HG02885 (cell line): ENCODE data around the gene CAMTA1.

ENCODE experiments used
- ATAC-seq: cut with Tn5 transposase; IDR thresholded peaks from one replicate; pipeline ENCODE4 v1.9.1; 2021; ENCODE audit warnings: mild to moderate bottlenecking; ENCODE audit not compliant: unreplicated experiment, poor library complexity

The CAMTA1 gene

DNA sequence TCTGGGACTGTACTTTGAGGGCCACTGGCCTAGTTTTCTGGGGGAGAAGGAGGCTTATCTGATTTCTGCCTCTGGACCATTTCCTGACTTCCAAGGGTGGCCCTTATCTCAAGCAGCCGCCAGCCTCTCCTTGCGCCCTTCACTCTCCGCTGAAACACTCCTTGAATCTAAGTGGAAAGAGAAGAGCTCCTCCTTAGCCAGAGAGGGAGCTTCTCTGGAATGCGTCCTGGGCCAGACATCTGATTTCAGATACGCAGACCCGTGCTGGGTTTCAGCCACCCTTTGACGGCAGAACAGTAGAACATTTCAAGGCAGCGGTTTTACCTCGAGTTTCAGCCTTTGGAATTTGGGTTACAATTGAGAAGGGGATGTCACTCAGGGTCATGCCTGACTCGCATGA is 308.0 kb downstream of the CAMTA1 start:
- no peak for ATAC-seq

DNA sequence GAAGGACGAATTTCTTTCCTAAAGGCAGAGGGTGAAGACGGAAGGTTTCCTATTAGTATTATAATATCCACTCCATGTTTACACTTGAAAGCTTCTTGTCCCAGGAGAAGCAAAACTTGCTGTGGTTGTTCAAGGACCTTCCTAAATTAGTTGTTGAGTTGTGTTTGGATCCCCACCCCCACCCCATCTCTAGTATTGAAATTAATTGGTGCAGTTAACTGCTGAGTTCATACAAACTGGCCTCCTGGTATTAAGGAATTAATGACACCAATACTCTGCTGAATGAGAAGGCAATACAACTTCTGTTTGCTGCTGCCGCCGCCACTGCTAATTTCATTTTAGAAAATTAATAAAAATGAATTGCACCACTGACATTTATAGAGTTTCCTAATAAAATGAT is 308.8 kb downstream of the CAMTA1 start:
- ATAC-seq, result no peak

DNA sequence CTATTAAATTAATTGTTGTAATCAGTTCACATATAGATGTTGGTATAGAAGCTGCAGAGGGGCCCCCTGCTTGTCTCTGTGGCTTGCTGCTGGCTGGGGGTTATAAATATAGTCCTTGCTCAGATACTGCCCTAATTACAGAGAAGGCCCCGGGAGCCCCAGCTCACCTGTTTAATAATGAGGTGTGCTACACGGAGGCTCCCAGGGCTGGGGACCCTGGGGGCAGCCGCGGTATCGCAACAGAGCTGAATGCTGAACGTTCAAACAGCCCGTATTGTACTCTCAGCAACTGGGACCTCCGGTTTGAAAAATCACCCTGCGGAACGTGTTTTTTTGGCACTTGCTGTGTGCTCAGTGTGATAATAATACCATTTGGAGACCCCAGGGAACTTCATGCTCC is 309.3 kb downstream of the CAMTA1 start:
- ATAC-seq, result no peak

DNA sequence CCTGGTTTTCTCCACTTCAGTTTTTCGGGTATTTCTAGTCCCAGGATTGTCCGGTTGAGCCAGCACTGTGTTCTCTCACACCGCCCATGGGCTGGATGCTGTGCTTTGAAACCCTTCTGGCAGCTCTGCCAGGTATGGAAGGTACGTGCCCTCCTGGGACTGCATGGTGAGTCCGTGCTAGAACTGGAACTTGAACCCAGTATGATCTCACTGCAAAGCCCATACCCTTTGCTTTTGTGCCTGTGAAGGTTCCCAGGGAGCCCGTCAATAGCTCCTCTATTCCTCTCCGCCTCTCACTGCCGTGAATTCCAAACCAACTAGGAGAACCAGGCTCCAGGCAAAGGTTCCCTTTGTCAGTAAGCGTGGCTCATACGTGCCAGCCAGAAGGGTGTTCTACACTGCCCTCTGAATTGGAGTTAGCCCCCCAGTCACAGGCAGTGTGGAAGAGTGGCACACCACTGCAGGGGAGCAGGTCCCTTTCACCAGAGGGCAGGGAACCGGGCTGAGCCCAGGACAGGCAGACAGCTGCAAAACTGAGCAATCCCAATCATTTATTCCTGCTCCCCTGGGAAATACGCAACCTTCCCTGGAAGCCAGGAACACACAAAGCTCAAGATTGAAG is 310.2 kb downstream of the CAMTA1 start:
- no peak for ATAC-seq

DNA sequence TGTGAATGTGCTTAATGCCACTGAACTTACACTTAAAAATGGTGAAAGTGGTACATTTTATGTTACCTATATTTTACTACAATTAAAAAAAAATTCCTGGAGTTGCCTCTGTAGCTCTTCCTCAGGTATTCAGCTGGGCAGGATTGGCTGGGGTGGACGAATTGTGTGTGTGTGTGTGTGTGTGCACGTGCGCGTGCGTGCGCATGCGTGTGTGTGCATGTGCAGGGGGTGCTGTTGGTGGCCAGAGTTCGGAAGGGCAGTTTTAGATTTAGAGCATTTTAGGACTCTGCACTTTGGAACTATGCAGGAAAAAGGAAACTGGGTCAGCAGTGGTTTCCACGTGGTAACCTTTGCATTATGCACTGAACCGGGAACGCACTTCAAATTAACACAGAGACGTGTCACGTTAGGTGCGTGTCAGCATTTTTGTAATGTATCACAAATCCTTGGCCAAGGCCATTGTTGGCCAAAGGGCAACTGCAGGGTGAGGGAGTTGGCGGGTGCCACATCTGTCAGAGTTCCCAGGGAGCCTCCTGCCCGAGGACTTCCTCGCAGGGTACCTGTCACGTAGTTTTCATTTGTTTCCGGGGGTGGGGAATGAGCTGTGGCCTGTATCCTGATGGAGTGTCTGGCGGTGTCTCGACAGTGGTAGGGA is 312.8 kb downstream of the CAMTA1 start:
- ATAC-seq, result no peak

DNA sequence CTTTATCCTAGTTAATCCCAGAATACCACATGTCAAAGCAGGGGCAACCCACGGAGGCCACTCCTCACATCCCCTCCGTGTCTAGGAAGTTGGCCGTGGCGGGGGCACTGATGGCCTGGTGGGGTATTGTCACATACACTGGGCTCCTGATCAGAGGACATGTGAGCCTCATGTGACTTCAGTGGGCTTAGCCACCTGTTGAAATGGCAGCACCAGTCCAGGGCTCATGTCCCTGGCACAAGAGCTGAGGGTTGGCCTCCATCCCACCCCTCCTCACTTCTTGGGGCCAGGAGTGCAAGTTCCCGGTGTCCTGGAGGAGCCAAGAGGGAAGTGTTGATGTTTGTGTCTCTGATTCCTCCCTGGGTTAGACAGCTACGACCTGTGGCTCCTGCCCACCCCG is 313.4 kb downstream of the CAMTA1 start:
- ATAC-seq, result no peak

DNA sequence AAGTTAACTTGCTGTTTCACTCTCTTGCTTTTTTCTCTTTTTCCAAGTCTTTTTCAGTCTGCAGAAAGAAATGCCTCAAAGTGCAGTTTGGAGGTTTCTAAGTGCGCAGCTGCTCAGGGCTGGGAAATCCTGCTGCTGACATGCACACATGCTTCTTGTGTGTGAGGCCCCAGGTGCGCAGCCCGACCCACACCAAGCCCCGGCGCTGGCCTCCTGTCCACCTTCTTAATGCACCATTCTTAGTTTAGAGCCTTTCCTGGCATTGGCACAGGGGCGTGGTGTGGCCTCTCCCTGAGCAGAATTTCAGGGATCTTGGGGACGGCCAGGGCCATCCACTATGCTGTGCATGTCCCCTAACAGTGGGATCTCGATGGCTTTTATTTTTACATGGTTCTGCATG is 315.2 kb downstream of the CAMTA1 start:
- ATAC-seq, result no peak

DNA sequence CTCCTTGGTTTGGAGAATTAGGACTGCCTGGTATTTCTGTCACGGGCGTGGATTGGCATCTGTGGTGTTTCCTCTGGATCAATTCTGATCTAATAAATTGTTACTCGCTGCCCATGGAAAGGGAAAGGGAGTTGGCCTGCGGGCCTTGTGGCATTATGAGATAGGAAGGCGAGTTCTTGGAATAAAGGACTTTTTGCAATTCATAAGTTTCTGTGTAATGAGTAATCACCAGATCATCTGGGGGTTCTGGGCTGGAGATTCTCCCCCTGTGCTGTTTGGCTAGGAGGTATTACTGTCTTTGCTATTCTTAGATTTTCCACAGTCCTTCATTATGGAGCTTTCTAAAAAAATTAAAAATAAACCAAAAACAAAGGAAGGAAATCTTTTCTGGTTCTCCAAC is 315.9 kb downstream of the CAMTA1 start:
- no peak for ATAC-seq

DNA sequence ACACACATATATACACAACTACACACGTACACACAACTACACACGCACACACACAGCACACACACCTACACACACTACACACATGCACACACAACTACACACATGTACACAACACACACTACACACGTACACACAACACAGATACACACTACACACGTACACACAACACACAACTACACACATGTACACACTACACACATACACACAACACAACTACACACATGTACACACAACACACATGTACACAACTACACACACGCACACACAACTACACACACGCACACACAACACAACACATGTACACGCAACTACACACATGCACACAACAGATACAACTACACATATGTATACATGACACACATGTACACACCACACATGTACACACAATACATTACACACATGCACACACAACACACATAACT is 318.1 kb downstream of the CAMTA1 start:
- no peak for ATAC-seq

DNA sequence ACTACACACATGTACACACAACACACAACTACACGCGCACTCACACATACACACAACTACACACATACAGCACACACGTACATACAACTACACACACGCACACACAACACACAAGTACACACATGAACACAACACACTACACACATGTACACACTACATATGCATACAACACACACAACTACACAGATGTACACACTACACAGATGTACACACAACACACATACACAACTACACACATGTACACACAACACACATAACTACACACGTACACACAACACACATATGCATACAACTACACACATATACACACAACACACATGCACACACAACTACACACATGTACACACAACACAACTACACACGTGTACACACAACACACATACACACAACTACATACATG is 318.6 kb downstream of the CAMTA1 start:
- no peak for ATAC-seq

DNA sequence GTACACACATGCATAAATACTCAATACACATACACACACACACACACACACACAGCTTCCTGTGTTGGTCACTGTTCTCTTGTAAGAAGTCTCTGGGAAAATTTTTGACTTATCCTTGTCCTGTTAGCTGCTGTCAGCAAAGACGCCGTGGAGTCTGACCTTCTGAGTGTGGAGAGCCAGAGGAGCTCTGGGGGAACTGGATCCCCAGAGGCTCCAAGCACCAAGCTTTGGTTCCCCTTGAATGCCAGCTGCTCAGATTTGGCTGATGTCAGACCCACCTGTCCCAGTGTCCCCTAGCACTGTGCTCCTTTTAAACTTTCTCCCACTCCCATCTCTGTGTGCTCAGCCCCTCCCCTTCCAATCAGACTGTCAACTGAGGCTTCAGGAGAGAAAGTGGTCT is 319.1 kb downstream of the CAMTA1 start:
- no peak for ATAC-seq

DNA sequence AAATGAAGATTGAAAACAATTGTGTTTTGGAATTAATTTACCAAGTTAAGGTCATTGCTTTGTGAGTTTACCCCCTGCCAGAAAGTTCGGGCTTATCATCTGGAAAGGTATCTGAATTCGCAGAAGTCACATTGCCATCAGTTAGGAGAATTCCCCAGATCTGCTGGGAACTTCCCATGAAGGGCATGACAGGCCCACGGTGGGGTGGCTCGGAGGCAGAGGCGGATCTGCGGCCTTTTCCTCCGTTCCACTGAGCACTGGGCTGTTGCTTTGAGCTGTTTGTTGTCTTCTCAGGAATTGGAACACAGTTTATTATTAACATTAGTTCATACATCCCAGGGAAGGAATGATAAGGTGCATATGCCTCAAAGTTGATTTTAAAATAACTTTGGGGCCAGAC is 320.0 kb downstream of the CAMTA1 start:
- no peak for ATAC-seq

DNA sequence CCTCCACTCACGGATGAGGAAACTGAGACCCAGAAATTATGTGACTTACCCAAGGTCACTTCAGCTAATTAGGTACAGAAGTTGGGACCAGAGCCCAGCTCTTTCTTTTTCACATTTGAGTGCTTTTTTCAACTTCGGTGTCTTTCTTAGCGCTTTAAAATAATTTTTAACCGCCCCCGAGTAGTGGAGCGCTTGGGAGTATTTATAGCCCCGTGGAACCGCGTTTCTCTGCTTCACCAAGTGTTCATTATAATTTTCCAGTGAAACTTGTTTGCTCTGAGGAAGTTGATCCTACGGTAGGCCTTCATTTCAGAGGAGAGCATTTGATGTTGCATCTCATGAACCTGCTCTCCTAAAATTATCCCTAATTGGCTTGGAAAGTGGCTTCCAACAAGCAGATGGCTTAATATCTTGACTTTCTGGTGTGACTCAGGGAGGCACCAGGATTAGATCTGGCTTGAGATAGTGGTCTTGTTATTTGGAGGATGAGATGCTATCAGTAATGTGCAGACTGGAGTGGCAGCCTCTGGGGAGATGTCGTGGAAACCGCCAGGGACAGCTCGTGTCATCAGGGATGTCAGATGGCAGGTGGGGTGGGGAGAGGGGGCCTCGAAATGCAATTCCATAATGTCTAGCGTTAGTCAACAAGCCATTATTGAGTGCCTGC is 321.3 kb downstream of the CAMTA1 start:
- ATAC-seq, result no peak

DNA sequence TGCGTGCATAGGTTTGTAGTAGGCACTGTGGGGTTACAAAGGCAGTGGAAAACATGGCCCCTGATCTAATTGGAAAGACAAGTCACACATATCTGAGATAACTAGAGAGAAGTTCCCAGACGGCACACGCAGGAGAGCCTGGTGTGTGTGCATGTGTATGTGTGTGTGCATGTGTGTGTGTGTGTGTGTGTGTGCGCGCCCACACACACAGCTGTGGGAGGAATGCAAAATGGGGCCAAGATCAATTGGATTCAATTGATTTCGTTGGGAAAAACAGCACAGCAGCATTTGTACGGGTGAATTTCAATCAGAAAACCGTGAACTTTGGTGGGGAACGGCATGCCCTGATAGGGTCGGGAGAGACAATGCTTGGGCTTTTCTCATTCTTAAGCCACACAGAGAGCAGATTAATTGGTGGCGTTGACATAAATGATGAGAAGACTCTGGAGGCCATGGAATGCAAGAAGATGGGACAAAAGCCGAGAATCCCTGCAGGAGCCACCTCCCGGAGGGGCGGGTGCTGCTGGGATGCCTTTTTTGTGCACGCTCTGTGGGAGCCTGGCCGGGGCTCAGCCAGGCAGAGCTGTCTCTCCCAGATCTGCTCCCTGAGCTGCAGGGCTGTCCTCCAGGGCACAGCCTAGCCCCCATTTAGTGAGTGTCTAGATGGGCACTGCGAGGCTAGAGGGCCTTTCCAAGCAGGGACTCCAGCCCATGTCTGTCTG is 322.0 kb downstream of the CAMTA1 start:
- ATAC-seq, result no peak

DNA sequence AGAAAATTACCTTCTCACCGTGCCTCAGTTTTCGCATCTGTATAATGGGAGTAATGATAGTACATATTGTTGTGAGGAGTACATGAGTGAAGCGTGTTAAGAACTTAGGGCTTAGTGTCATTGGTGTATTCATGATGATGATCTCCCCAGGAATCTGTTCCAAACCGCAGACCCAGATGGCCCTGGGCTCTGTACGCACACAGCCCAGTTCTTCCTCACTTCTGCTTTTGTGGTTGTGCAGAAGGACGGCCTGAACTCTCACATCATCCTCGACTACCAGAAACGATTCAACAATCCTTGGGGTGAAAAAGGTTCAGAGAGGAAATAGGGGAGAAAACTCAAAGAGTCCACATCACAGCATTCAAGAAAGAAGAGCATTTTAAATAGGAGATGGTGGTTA is 323.0 kb downstream of the CAMTA1 start:
- ATAC-seq, result no peak

DNA sequence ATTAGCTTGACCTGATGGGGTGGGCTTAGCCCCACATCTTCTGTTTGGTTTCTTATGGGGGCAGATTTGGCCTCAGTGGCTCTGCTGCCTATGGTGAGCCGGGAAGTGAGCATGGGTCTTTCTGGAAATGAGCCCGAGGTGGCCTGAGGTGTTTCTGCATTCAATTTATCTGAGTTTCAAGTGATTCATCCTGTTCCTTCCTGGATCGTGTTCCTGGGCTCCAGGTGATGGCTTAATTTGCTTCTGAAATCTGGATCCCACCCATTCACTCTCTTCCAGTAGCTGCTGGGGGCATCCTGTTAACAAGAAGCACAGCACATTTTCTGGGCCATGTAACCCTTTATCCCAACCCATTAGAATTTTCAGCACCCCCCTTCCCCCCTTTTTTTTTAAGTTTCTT is 324.6 kb downstream of the CAMTA1 start:
- ATAC-seq, result no peak

DNA sequence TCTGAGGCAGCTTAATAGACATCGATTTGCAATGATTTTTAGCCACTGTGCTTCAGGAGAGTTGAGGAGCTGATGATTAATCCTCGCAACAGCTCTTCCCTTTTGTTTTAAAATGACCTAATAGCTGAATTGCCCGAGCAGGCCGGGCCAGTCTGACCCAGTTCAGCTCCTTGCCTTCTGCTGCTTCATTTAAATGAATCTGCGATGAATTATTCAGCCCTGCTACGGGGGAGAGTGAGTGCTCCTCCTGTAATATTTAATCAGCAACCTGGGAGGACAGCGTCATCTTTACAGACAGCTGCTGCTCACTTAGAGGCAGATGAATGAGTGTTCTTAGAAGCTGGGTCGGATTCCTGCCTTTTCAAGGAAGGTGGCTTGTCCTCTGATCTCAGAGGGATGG is 325.1 kb downstream of the CAMTA1 start:
- ATAC-seq, result no peak

DNA sequence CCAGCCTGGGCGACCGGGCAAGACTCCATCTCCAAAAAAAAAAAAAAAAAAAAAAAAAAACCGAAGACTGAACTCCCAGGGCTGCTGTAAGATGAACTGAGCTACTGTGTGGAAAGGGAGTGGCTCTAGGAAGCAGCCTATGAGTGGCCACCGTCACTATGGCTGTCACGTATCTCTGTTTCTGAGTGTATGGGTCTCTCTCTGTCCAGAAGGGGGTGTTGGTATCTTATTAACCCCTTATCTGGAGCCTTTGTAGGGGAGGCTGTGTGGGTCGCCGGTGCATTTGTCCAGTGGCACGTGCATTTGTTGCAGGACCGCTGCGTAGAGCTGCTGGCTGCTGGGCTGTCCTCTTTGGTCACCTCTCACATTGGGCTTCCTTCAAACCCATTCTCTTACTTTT is 326.6 kb downstream of the CAMTA1 start:
- no peak for ATAC-seq

DNA sequence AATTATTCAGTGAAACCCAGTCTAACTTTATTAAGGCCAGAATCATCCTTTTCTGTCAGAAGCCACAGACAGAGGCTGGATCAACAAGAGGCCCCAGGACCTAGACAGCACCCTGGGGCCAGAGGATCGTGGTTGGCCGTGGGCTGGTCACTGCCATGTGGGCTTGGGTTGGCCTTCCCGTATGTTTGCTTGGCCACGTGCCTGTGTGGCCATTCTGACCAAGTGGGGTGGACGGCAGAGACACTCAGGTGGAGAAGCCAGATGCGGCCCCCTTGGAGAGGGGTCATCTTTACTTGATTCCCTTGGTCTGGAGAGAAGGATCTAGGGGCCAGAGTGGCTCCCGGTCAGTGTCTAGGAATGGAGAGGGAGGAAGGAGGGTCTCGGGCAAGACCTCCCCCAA is 327.9 kb downstream of the CAMTA1 start:
- ATAC-seq, result no peak

DNA sequence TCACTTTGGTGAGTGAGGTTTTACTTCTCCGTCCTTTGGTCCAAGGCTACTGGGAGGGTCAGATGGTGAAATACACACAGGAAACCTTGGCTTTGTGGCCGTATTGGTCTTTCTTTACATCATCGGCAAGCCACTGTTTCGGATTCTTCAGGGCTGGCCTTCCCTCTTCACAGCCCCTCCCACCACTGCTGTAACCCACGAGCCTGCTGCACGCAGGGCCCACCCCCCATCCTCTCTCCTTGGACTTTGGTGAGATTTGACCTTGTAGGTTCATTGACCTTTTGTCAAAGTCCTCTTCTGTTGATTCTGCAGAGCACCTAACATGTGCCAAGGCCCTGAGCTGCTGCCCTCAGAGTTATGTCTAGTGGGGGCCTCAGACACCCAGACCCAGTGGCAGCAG is 328.6 kb downstream of the CAMTA1 start:
- no peak for ATAC-seq

DNA sequence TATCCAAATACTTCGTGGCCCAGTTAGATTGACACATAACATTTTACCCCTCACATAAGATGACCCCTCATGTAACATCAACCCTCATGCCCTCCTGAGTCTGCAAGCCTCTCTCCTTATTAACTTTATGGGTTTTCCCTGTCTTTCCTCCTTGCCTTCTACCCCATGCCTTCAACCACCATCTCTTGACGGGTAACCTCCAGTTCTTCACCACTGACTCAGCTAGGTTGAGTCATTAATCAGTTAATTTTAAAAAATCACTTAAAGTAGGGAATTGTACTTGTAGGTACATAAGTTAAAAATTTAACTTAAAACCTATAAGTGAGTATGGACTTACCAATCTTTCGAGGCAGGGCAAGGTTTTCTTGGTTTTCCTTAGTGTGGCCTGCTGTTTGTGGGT is 330.7 kb downstream of the CAMTA1 start:
- ATAC-seq, result no peak
